ENCODE data around the gene ARHGAP26.

Gene ARHGAP26

DNA sequence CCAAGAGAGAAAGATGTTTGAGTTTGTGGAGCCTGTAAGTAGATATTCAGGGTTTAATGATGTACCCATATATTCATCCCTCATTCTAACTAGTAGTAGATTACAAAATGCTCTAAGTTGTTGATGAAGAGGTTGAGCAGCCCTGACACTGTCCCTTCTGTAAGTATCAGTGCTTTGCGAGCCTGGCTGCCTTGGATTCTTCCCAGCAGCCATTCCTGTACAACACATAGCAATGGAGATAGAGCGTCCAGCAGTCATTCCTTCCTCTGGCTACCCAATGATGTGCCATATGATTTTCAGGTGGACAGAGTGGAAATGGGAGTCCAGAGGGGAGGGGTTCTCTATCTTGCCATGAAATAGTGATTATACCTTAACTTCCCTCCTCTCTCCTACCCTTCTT, 124.1 kb downstream of the ARHGAP26 start:
- peaks cover 0 to 2% of the 10 kb centered on the region in 2 donors for H3K4me1 Mint-ChIP-seq
- no peak overlapping the region for H3K4me3 Mint-ChIP-seq
- H3K36me3 Mint-ChIP-seq, result peaks cover 3 to 11% of the 10 kb centered on the region in 2 donors
- no peak for DNase-seq
- H3K9me3 Mint-ChIP-seq, result no peaks in the 10 kb centered on the region
- ATAC-seq (replicated peaks), result no peak
- no peaks in the 10 kb centered on the region for H3K27me3 Mint-ChIP-seq
- no peak overlapping the region for H3K27ac Mint-ChIP-seq

DNA sequence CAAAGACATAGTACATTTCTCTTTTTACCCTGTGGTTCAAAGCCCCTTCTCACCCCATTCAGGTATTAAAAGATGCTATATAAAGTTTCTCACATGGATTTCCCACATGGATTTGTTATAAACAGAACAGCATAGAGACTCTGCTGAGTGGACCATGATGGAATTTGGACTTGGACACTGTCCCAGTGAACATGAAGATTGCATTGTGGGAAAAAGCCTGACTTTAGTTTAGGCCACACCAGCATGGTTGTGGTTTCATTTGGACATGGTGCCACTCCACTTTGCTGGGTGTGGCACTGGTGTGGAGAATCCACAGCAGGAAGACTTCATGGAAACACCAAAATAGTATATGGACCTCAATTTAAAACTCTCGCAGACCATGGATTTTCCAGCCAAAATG, 124.6 kb downstream of the ARHGAP26 start:
- Mint-ChIP-seq H3K4me3 (no peak overlapping the region), H3K36me3 (peaks cover 3 to 11% of the 10 kb centered on the region in 2 donors), H3K27ac (no peak overlapping the region), H3K27me3 (no peaks in the 10 kb centered on the region), H3K9me3 (no peaks in the 10 kb centered on the region), H3K4me1 (peaks cover 1 to 6% of the 10 kb centered on the region in 2 donors)
- ATAC-seq (replicated peaks) (no peak), DNase-seq (no peak)

- ATAC-seq (replicated peaks) (no peak), DNase-seq (no peak)
- no peak overlapping the region for H3K4me3 Mint-ChIP-seq
- no peak overlapping the region for H3K27ac Mint-ChIP-seq
- peaks cover 1 to 6% of the 10 kb centered on the region in 2 donors for H3K4me1 Mint-ChIP-seq
- H3K9me3 Mint-ChIP-seq, result no peaks in the 10 kb centered on the region
- H3K36me3 Mint-ChIP-seq, result peaks cover 3 to 11% of the 10 kb centered on the region in 2 donors
- no peaks in the 10 kb centered on the region for H3K27me3 Mint-ChIP-seq
Measured at GRCh38 chr5:142896325-142897007, 126.3 kb downstream of the ARHGAP26 start.

DNA sequence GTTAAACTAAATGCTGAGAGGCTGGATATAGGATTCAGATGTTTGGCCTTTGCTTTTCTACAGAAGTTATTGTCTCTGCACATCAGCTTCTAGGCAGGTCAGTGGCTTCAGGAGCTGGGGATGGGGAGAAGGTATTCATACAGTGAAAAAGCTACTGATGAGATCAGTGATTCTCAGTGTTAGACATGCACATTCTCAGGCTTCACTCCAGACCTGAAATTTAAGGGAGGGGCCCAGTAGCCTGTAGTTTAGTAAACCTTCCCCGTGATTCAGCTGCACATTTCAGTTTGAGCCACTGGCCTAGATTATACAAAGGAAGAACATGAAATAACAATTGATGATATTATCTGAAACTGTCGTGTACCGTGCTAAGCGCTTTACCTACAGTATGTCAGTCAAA, 127.2 kb downstream of the ARHGAP26 start:
- no peaks in the 10 kb centered on the region for H3K27me3 Mint-ChIP-seq
- H3K27ac Mint-ChIP-seq, result no peak overlapping the region
- no peak overlapping the region for H3K4me3 Mint-ChIP-seq
- no peaks in the 10 kb centered on the region for H3K9me3 Mint-ChIP-seq
- DNase-seq, result no peak
- no peak for ATAC-seq (replicated peaks)
- peaks cover 1 to 6% of the 10 kb centered on the region in 2 donors for H3K4me1 Mint-ChIP-seq
- peaks cover 3 to 14% of the 10 kb centered on the region in 2 donors for H3K36me3 Mint-ChIP-seq

DNA sequence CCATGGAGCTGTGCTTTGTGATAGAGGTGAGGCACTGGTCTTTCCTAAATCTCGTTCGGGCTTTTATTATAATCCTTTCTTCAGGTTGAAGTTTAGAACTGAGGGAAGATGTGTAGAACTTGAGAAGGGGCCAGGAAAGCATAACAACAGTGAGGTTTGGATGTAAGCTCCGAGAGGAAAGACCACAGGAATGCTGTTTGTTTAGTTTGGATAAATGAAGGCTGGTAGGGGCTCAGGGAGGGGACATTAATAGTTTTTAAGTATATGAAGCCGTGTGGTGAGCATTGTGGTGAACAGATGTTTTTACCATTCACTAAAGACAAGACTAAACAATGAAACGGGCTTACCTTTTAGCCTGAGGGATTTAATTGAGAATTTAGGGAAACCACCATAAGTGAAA, 130.8 kb downstream of the ARHGAP26 start:
- no peak overlapping the region for H3K27ac Mint-ChIP-seq
- no peak for DNase-seq
- no peak for ATAC-seq (replicated peaks)
- H3K36me3 Mint-ChIP-seq, result peaks cover 7 to 25% of the 10 kb centered on the region in 2 donors
- no peaks in the 10 kb centered on the region for H3K9me3 Mint-ChIP-seq
- H3K4me1 Mint-ChIP-seq, result peaks cover 1 to 6% of the 10 kb centered on the region in 2 donors
- no peak overlapping the region for H3K4me3 Mint-ChIP-seq
- no peaks in the 10 kb centered on the region for H3K27me3 Mint-ChIP-seq

GRCh38 chr5:142901476-142902185, 131.5 kb downstream of the ARHGAP26 start:
- no peak overlapping the region for H3K27ac Mint-ChIP-seq
- ATAC-seq (replicated peaks) (no peak), DNase-seq (no peak)
- peaks cover 12 to 26% of the 10 kb centered on the region in 2 donors for H3K36me3 Mint-ChIP-seq
- H3K4me3 Mint-ChIP-seq, result no peak overlapping the region
- no peaks in the 10 kb centered on the region for H3K27me3 Mint-ChIP-seq
- H3K9me3 Mint-ChIP-seq, result no peaks in the 10 kb centered on the region
- peaks cover 1 to 6% of the 10 kb centered on the region in 2 donors for H3K4me1 Mint-ChIP-seq

DNA sequence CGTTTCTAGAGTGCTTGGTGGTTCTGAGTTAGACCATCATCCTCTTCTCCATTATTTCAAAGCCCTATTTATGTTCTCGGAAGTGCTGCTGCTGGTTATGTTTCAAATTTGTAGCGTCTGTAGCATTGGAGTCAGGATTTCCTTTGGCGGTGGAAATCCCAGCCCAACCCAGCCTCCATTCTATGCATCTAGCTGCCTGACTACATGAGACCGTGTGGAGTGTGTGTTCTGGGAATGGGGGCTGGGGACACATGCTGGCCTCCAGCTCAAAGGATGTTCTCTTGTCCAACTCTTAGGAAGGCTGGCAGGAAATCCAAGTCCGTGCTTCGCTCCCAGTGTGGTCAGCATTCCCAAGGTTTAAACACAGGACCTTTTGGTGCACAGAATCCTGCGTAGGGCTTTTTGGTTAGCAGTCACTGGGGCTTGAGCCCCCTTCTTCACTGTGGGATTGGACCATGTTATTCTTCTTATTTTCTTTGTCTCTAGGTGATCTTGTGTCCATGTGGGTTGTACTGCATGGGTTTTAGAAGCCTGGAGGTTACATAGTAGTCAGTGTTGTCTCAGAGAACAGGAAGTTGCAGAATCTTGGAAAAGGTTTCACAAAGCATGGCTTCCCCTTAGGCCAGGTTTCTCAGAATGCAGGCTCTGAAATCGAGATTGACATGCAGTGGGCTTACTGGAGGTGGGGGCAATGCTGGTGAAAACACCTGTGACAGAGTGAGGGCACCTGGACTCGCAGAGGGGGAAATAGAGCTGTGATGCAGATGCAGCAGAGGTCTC, 132.2 kb downstream of the ARHGAP26 start:
- DNase-seq (no peak), ATAC-seq (replicated peaks) (no peak)
- H3K36me3 Mint-ChIP-seq, result peaks cover 16 to 30% of the 10 kb centered on the region in 2 donors
- H3K27me3 Mint-ChIP-seq, result no peaks in the 10 kb centered on the region
- H3K4me3 Mint-ChIP-seq, result no peak overlapping the region
- no peak overlapping the region for H3K27ac Mint-ChIP-seq
- H3K9me3 Mint-ChIP-seq, result no peaks in the 10 kb centered on the region
- H3K4me1 Mint-ChIP-seq, result peaks cover 1 to 6% of the 10 kb centered on the region in 2 donors

- Mint-ChIP-seq H3K4me3 (no peak overlapping the region), H3K4me1 (peaks cover 1 to 3% of the 10 kb centered on the region in 2 donors), H3K27me3 (no peaks in the 10 kb centered on the region), H3K9me3 (no peaks in the 10 kb centered on the region), H3K36me3 (peaks cover 18 to 30% of the 10 kb centered on the region in 2 donors), H3K27ac (no peak overlapping the region)
- ATAC-seq (replicated peaks) (no peak), DNase-seq (no peak)
Measured at GRCh38 chr5:142904416-142904815, 134.2 kb downstream of the ARHGAP26 start.

DNA sequence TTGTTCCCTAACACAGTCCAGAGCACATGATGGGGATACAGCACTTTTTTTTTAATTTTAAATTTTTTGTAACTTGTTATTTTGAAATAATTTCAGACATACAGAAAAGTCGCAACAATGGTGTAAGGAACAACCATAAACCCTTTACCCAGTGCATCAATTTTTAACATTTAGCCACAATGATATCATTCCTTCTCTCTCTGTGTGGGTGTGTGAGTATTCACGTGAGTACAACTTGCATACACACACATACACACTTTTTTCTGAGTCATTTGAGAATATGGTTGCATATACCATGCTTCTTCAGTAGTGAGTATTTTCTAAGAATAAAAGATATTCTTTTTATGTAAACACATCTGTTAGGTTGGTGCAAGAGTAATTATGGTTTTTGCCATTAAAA, 135.2 kb downstream of the ARHGAP26 start:
- DNase-seq (no peak), ATAC-seq (replicated peaks) (no peak)
- Mint-ChIP-seq H3K27ac (no peak overlapping the region), H3K4me1 (no peaks in the 10 kb centered on the region), H3K27me3 (no peaks in the 10 kb centered on the region), H3K9me3 (no peaks in the 10 kb centered on the region), H3K4me3 (no peak overlapping the region), H3K36me3 (peaks cover 18 to 30% of the 10 kb centered on the region in 2 donors)

- no peak for DNase-seq
- no peaks in the 10 kb centered on the region for H3K4me1 Mint-ChIP-seq
- ATAC-seq (replicated peaks), result no peak
- no peak overlapping the region for H3K27ac Mint-ChIP-seq
- peaks cover 27 to 37% of the 10 kb centered on the region in 2 donors for H3K36me3 Mint-ChIP-seq
- H3K4me3 Mint-ChIP-seq, result no peak overlapping the region
- H3K27me3 Mint-ChIP-seq, result no peaks in the 10 kb centered on the region
- no peaks in the 10 kb centered on the region for H3K9me3 Mint-ChIP-seq
Measured at GRCh38 chr5:142906863-142907671, 136.9 kb downstream of the ARHGAP26 start.

DNA sequence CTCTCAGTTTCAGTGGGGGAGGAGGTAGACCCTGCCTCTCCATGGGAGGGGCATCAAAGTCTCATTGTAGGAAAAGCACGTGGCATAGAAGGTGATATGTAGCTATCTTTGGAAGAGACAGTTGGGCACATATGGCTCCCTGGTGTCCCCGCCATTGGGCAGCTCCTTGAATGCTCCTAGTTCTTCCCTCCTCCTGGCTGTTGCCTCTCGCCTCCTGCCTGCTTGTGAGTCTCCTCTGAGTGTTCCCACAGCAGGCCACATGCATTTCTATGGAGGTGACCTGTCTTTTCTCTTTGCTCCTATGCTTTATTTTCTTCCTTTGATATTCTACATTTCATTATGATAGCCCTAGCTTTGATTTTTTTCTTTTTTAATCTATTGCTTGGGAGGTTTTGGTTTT, 138.5 kb downstream of the ARHGAP26 start:
- peaks cover 29 to 36% of the 10 kb centered on the region in 2 donors for H3K36me3 Mint-ChIP-seq
- no peak overlapping the region for H3K27ac Mint-ChIP-seq

DNA sequence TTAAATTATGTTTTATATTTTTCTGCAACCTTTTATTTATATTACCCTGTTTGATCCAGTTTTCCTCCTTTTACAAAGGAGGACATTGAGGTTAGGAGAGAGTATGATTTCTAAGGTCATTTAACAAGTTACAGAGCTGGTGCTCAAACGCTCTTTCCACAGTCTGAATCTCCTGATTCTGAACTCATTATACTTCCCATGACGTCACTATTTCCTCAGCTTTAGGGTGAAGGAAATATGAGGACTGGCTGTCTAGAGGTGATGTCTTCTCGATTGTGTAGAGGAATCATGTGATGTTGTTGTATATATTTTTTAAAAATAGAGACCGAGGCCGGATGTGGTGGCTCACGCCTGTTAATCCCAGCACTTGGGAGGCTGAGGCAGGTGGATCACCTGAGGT, 140.0 kb downstream of the ARHGAP26 start:
- ATAC-seq (replicated peaks), result no peak
- Mint-ChIP-seq H3K9me3 (no peaks in the 10 kb centered on the region), H3K27ac (no peak overlapping the region), H3K4me1 (no peaks in the 10 kb centered on the region), H3K27me3 (no peaks in the 10 kb centered on the region), H3K36me3 (peaks cover 24 to 25% of the 10 kb centered on the region in 2 donors), H3K4me3 (no peak overlapping the region)
- no peak for DNase-seq

More for the DNA sequence above, 138.5 kb downstream of the ARHGAP26 start:
- ATAC-seq (replicated peaks) (no peak), DNase-seq (no peak)
- Mint-ChIP-seq H3K9me3 (no peaks in the 10 kb centered on the region), H3K27me3 (no peaks in the 10 kb centered on the region), H3K4me3 (no peak overlapping the region), H3K4me1 (no peaks in the 10 kb centered on the region)

DNA sequence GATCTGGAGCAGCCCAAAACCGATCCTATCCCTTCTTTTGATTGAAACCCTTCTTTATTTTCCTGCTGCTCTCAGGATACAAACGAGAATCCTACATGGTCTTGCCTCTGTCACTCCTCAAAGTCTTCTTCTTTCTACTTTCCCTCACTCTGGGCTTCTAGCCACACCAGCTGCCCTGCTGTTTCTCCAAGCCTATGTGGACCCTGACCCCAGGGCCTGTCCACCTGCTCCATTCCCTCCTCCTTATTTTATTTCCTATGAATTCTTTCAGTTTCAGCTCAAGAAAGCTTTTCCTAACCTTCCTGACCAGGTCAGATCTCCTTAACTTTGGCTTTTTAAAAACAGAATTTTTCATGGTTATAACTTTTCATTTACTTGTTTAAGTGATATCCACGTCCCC, 141.0 kb downstream of the ARHGAP26 start:
- peaks cover 3 to 7% of the 10 kb centered on the region in 2 donors for H3K4me1 Mint-ChIP-seq
- no peak overlapping the region for H3K27ac Mint-ChIP-seq
- no peak for ATAC-seq (replicated peaks)
- H3K4me3 Mint-ChIP-seq, result no peak overlapping the region
- H3K9me3 Mint-ChIP-seq, result no peaks in the 10 kb centered on the region
- H3K36me3 Mint-ChIP-seq, result peaks cover 24 to 26% of the 10 kb centered on the region in 2 donors
- H3K27me3 Mint-ChIP-seq, result no peaks in the 10 kb centered on the region
- no peak for DNase-seq

GRCh38 chr5:142911775-142912174, 141.6 kb downstream of the ARHGAP26 start:
- ATAC-seq (replicated peaks), result no peak
- no peak for DNase-seq
- peaks cover 6 to 12% of the 10 kb centered on the region in 2 donors for H3K4me1 Mint-ChIP-seq
- no peaks in the 10 kb centered on the region for H3K9me3 Mint-ChIP-seq
- no peak overlapping the region for H3K27ac Mint-ChIP-seq
- no peaks in the 10 kb centered on the region for H3K27me3 Mint-ChIP-seq
- H3K4me3 Mint-ChIP-seq, result no peak overlapping the region
- peaks cover 20 to 23% of the 10 kb centered on the region in 2 donors for H3K36me3 Mint-ChIP-seq

Measured in stimulated activated naive B cell treated with anti-CD40 and anti-IgM and Interleukin-4, amounts not matched to agents 10 μg/mL and 1 μg/mL and 100 μg/mL, for 72 hours (primary cell).